NB4 (cell line): ENCODE measurements around the gene PSAPL1.

Experiments used
- MYC ChIP-seq: IDR thresholded peaks from 2 replicates; pipeline ENCODE4 v1.6.1; 2011; ENCODE audit warnings: low read depth, low read length
- POLR2A ChIP-seq: IDR thresholded peaks from 2 replicates; pipeline ENCODE4 v1.6.1; 2011; ENCODE audit warnings: mild to moderate bottlenecking; ENCODE audit not compliant: insufficient read length; ENCODE audit errors: extremely low read depth
- TF ChIP-seq, protein P1 (sequence below): IDR thresholded peaks from one replicate; pipeline ENCODE4 v1.5.1; 2012; ENCODE audit warnings: low read depth, low read length
- TF ChIP-seq, protein P2 (sequence below): IDR thresholded peaks from 2 replicates; pipeline ENCODE4 v1.6.1; 2011; ENCODE audit warnings: low read depth, low read length

DNA sequence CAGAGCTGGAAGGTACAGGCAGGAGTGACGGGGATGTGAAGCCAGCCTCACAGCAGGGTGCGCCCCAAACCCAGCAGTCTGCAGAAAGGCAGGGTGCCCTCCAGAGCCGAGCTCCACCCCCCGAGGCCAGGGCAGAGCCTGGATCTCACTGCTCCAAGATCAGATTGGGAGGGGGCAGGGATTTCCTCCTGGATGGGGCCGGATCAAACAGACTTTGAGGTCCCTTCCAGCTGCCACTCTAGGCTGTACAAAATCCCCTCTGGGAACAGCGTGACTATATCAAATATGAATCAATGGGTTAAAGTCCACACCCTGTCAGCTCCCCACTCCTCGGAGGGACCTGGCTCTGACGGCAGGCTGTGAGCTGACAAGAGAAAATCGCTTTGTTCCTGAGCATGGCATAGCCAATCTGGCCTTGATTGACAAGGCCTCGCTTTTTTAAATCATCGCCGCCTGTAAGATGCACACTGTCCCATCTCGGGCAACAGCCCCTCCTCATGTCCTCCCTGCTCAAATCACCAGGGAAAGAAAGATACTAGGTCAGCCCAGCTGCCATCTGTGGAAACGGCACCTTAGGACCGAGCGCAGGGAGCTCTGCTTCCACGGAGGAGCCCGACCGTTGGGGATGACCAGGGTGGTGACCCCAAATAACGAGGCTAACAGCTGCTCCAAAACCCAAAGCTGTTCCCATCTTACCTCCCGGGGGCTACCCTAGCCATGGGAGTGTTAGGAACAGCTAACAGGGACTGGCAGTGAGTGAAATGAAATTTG is 39.9 kb downstream of the PSAPL1 start:
- TF ChIP-seq POLR2A (no peak), MYC (no peak)
- TF ChIP-seq, protein P1, sequence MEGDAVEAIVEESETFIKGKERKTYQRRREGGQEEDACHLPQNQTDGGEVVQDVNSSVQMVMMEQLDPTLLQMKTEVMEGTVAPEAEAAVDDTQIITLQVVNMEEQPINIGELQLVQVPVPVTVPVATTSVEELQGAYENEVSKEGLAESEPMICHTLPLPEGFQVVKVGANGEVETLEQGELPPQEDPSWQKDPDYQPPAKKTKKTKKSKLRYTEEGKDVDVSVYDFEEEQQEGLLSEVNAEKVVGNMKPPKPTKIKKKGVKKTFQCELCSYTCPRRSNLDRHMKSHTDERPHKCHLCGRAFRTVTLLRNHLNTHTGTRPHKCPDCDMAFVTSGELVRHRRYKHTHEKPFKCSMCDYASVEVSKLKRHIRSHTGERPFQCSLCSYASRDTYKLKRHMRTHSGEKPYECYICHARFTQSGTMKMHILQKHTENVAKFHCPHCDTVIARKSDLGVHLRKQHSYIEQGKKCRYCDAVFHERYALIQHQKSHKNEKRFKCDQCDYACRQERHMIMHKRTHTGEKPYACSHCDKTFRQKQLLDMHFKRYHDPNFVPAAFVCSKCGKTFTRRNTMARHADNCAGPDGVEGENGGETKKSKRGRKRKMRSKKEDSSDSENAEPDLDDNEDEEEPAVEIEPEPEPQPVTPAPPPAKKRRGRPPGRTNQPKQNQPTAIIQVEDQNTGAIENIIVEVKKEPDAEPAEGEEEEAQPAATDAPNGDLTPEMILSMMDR, result no peak
- TF ChIP-seq, protein P2, sequence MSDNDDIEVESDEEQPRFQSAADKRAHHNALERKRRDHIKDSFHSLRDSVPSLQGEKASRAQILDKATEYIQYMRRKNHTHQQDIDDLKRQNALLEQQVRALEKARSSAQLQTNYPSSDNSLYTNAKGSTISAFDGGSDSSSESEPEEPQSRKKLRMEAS, result no peak
